HG02981 (cell line): ENCODE data around the gene RICTOR.

ENCODE experiments used
- ATAC-seq: cut with Tn5 transposase; IDR thresholded peaks from one replicate; pipeline ENCODE4 v1.9.1; 2021; ENCODE audit warnings: mild to moderate bottlenecking, moderate library complexity; ENCODE audit not compliant: unreplicated experiment

RICTOR gene

DNA sequence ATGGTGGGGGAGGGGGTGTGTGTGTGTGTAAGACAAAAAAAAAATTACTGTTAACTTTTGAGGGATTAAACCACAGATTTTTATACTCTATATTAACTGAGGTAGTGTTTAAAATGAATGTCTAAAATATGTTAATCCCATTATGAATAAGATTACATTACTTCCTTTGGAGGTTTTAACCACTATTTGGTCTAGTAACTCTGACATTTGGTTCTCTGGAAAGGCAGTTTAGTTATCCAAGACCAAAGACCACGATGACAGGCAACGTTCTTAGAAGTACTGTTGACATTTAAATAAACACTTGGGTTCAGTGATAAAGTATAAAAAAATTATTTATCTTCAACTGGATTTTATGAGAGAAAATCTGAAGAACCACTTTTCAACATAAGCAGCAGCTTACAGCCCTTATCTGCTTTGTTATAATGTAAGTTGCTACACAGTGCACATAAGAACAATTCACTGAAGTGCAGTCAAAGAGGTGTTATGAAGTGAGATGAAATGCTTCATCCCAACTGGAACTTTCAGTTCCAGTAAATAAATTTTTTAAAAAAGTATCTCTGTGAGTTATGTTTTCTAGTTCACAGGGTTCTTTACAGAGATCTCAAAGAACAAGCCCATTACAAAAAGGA is 133.9 kb downstream of the RICTOR start:
- ATAC-seq: no peak

DNA sequence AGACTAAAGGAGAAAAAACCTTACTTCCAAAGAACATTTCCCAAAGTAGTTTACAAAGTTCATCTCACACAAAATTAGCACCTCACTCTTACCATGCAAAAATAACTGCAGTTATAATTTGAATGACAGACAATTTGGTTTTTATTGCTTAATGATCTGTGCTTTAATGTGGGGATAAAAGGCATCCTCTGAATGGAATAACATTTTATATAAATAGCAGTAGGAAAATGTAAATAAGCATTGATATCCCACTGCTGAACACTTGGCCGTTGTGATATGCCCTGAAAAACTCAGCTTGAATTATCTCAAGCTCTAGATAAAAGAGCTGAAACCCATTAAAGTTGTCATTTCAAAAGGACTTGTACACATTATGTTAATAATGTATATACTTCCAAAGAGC is 135.2 kb downstream of the RICTOR start:
- ATAC-seq: no peak

DNA sequence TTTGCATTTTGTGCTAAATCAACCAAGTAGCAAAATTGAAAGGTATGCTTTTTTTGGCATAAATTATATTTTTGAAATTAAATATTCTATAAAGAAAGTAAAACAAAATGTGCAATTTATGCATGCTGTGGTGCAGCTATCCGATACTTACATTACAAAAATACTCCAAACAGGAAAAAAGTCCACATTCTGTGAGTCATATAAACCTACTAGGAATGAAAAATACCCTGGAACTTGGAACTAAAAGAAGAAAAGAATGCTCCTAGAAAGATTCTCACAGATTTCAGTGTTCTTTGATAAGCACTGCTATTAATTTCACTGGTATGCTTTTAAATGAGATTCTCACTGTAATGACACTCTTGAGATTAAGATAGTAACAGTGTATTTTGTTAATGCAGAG is 135.8 kb downstream of the RICTOR start:
- ATAC-seq: no peak

DNA sequence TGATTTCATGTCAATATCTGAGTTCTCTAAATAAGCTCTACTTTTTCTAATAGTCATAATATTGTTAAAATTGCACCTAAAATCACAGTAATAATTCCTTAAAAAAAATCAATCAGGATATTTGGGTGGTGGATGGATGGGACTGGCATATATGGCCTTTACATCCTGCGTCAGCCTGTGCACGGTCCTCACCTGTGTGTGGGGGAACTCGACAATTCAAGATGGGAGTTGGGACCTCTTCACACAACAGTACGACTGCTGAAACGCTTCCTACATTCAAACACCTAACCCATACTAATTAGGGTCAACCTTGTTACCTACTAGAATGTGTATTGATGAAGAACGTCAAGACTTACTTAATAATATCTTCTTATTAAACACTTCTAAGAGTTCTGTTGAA is 137.9 kb downstream of the RICTOR start:
- no peak for ATAC-seq

DNA sequence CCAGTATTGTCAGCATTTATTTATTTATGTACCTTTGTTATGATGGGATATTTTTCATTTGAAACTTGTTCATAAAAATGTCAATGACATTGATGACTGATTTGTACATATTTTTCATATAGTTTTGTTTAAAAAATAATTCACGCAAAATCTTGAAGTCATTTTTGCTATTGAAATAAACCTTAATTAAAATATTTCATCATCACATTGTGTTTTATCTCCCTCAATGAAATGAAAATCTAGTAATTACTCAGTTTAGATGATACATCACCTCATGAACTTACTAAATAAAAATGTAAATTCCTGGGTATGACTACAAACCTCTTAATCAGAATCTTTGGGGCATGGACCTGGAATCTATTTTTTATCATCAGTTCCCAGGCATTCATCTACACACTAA is 138.8 kb downstream of the RICTOR start:
- no peak for ATAC-seq

DNA sequence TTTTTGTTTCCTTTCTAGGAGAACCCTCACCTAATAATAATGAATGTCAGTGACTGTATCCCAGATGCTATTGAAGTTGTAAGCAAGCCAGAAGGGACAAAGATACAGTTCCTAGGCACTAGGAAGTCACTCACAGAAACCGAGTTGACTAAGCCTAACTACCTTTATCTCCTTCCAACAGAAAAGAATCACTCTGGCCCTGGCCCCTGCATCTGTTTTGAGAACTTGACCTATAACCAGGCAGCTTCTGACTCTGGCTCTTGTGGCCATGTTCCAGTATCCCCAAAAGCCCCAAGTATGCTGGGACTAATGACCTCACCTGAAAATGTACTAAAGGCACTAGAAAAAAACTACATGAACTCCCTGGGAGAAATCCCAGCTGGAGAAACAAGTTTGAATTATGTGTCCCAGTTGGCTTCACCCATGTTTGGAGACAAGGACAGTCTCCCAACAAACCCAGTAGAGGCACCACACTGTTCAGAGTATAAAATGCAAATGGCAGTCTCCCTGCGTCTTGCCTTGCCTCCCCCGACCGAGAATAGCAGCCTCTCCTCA is 141.3 kb downstream of the RICTOR start:
- ATAC-seq: no peak

DNA sequence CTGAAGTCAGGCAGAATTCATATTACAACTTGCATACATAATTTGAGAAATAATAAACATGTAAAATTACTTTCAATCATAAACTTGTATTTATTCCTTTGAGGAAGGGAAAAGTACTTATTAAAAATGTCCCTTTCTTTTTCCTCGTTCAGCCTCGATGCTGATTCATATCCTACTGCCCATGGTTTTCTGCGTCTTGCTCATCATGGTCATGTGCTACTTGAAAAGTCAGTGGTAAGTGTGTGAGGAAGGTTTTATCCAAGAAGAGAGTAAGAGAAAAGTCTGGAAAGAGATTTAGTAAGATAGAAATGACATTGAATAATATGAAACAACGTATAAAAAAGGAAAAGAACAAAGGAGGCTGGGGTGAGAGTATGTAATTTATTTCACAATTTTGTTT is 142.5 kb downstream of the RICTOR start:
- ATAC-seq: no peak

DNA sequence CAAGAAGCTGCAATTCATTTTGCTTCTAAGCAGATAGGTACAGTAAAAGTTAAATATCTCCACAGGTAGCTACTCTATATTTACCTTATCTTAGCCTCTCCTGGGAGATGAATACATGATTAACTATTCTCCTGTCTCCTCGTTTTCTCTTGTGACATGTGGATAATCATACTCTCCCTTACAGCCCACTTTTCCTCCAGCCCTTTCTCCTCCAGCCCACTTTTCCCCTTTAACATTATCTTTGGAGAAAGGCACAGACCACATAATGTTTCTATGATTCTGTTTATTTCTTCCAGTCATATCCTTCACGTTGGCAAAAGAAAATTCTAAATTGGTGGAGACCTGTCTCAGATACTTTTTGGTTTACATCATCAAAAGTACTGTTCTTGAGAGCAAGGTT is 144.4 kb downstream of the RICTOR start:
- no peak for ATAC-seq

DNA sequence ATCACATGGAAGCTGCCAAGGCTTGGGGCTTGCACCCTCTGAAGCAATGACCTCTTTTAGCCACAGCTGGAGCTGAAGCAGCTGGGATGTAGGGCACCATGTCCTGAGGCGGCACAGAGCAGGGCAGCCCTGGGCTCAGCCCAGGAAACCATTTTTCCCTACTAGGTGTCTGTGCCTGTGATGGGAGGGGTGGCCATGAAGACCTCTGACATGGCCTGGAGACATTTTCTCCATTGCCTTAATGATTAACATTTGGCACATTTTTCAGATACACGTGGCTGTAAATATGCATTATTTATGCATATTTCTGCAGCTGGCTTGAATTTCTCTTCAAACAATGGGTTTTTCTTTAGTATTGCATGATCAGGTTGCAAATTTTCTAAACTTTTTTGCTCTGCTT is 146.7 kb downstream of the RICTOR start:
- no peak for ATAC-seq

DNA sequence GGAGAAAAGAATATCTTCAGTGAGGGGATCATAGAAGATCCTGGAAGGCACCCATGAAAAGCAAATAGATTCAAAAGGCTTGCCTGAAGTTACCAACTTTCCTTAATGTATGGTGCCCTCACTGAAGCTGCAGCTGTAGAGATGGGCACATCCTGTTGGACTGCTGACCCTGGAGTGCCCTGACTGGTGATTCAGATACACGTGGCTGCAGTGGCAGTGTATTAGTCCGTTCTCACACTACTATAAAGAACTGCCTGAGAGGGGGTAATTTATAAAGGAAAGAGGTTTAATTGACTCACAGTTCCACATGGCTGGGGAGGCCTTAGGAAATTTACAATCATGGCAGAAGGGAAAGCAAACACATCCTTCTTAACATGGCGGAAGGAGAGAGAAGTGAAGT is 148.1 kb downstream of the RICTOR start:
- no peak for ATAC-seq

DNA sequence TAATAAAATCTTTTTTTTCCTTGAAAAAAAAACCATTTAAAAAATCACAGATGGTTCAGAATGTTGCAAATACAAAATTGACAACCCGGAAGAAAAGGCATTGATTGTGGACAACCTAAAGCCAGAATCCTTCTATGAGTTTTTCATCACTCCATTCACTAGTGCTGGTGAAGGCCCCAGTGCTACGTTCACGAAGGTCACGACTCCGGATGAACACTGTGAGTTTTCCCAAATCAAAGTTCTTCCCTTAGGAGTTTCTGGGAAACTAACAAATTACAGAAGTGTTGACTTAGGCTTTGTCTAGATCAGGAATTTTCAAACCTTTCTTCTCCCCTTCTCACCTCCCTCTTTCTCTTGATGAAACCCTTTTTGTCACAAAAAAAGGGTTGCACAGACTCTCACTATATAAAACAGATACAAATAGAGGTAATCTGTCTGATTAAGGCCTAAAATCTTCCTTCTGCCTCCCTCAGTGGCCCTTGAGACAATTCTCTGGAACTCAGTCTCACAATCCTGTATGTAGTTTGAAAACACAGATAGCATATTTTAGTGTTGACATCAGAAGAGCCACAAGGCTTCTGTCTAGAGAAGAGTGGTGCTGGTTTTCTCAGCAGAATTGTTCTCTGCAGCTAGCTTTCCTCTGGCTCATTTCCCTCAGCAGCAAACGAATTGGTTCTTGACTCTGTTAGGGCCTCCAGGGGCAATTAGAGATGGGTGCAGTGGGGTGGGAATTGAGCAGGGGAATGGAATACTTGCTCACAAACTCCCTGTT is 148.9 kb downstream of the RICTOR start:
- ATAC-seq: no peak

DNA sequence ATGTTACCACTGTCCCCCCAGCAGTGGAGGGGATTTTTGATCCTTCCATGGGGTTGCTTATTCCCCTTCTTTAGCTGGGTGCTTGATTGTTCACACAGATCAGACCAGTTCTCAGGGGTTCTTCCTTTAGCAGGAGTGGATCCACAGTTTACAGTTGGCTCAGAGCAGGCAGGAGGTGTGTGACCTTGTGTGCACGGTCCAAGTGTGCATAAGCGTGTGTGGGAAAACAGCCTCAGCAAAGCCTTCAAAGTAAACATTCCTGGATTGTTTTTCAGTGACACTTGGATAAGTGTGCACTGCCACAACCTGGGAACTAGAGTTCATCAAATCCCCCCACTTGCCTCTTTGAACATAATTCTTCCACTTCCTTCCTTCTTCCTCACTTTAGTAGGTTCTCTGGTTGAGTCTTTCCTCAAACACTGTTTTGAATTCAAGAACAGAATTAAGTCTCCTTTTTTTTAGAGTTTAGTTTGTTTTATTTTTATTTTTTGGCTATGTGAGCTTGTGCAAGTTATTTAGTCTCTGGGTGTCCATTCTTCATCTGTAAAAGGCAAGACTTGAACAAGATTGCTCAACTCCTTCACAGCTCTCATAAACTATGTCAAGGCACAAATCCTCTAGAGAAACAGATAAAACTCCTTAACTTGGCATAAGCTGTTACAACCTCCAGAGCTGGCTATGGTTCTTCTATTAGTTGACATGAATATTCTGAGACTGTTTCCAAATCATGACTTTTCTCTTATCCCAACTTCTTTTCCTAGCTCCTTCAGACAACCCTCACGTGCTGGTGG is 150.3 kb downstream of the RICTOR start:
- ATAC-seq: no peak

DNA sequence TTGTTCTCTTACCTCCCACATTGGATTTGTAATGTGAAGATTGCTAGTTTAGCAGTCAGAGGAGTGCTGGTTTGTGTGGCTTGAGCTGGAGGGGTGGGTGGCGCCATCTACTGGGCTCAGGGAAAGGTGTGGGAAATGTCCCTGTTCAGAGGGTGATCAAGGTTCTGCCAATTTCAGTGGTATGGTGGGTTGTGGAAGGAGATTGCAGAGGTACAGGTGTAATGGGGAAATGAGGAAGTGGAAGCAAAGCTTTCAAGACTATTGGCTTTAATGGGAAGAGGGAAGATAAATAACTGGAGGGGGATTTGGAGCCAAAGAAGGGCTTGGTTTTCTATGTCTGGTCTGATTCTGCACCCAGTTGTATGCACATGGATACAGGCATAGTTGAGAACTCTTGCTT is 152.0 kb downstream of the RICTOR start:
- ATAC-seq: peak; percentile 73

DNA sequence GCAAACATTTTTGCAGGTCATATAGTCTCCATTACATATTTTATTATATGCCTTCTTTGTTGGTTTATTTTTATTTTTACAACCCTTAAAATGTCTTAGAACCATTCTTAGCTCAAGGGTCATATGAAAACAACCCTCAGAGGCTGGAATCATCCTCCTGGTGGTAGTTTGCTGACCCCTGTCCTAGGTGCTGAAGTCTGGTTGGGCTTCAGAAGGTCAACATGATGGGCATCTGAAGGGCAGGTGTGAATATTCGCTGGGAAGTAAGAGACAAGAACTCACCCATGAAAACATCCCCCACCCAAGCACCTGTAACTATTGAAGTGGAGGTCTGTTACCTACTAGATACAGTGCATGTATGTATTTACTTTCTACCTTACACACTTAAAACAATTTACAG is 153.0 kb downstream of the RICTOR start:
- ATAC-seq: no peak

DNA sequence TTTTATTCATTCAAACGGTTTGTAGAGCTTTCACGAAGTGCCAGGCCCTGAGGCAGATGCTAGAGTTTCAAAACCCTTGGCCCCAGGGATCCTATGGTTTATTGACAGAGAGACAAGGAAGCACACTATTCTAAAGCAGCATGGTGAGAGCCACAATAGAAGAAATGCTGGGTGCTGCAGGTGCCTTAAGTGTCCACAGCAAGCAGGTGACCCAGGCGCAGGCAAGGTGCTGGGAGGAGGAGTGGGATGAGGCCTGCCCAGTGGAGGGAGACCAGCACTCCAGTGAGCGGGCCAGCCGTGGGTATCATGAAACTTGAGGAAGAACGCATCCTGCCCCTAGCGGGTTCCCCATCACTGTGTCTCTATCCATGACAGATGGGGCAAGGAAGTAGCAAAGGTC is 157.4 kb downstream of the RICTOR start:
- no peak for ATAC-seq

DNA sequence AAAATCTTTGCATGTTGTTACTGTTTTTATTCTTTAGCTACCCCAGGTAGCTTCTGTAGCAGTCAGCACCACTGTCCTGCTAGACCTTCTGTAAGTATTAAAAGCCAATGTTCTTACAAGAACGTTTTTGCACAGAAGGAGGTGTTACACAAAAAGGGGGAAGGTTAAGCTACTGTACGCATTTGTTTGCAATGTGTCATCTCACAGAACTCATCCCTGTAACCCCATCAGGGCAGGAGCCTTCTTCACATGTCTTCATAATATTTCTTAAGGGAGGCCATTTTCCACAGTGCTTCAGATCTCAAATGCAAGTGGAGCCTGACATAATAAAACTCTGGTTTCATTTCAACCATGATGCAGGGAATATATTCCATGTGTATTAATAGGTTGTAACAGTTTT is 160.5 kb downstream of the RICTOR start:
- ATAC-seq: no peak

DNA sequence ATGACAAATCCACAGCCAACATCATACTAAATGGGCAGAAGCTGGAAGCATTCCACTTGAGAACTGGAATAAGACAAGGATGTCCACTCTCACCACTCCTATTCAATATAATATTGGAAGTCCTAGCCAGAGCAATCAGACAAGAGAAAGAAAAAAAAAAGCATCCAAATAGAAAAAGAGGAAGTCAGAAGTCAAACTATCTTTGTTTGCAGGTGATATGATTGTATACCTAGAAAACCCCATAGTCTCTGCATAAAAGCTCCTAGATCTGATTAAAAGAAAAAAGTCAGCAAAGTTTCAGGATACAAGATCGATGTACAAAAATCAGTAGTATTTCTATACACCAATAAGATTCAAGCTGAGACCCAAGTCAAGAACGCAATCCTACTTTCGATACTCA is 162.3 kb downstream of the RICTOR start:
- no peak for ATAC-seq

DNA sequence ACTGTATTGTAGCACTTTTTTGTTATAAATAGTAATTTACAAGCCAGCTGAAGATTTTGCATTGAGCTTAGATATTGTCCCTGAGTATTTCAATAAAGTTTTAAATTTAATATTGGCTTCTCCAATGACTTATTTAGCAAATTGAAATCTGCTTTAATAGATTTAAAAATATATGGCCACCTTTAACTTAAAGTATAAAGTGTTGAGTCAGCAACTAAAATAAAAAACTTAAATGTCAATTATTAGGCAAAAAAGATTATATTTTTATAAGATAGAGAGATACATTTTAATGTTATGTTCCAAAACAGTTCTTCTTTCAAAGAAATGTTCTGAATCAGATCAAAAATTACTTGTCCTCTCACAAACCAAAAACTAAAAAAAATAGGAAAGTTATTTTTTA is 167.7 kb downstream of the RICTOR start:
- no peak for ATAC-seq

DNA sequence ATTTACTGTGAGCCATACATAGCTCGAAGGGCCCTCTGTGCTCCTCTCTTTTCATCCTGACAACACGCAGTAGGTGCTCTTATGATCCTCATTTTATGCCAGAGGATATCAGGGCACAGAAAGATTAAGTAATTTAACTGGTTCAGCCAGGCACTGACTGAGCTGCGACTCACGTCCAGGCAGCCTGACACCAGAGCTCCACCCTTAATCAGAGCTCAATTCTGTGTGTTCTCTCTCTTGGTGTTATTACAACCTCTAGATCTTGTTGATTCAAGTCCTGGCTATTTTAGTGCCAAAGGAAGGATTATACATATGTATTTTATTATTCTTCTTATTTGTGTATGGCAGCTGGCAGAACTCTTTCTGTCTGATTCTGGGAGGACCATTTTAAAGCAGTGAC is 168.7 kb downstream of the RICTOR start:
- ATAC-seq: no peak

DNA sequence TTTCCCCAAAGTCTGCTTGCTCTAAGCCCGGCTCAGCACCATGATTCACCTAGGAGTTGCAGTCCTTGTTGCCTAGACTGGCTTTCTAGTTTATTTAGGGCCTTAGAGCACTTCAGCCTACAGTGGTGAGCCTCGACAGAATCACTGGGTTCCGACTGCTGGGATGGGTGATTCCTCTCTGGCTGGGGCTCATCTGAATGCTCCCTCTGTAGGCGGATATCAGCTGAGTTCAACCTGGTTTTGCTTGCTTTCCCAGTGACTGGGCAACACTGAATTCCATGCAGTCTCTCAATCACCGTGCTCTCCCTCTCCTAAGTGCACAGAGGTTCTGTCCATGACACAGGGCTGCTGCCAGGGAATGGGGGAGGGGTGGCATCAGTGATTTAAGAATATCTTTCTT is 174.3 kb downstream of the RICTOR start:
- no peak for ATAC-seq

DNA sequence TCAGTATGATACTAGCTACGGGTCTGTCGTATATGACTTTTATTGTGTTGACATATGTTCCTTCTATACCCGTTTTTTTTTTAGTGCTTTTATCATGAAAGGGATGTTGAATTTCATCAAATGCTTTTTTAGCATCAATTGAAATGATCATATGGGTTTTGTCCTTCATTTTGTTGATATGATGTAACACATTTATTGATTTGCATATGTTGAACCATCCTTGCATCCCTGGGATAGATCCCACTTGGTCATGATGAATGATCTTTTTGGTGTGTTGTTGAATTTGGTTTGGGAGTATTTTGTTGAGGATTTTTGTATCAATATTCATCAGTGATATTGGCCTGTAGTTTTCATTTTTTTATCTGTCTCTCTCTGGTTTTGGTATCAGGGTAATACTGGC is 177.4 kb downstream of the RICTOR start:
- no peak for ATAC-seq

DNA sequence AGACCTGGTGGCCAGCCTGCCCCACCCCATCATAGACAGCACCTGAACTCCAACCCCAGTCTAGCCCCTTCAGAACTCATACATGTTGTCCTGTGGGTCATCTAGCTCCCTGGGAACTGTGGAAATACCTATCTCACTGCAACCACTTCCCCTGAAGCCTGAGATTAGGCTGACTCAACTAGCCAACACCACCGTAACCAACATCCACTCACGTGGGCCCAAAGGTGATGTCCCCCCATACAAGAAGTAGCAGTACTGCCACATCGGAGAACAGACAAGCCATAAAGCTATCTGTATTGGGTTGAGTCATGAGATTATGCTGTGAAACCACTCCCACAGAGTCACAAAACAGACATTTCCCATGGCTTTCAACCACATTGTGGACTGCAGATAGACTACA is 181.8 kb downstream of the RICTOR start:
- no peak for ATAC-seq
